IPS DF 6.9 (cell line): ENCODE data around the gene NKD1.

Experiments
- DNase-seq: peaks from one replicate; pipeline ENCODE4 v3.0.0-alpha.2; 2013; ENCODE audit warnings: low read depth, low spot score
- H3K27ac ChIP-seq: one replicate; pipeline ENCODE4 v1.5.1; 2013; ENCODE audit warnings: low read length, control low read depth
- H3K27me3 ChIP-seq: 2 replicates; pipeline ENCODE4 v1.6.1; 2013; ENCODE audit warnings: mild to moderate bottlenecking, low read length; ENCODE audit not compliant: control insufficient read depth, insufficient read depth
- H3K36me3 ChIP-seq: 2 replicates; pipeline ENCODE4 v1.6.1; 2013; ENCODE audit warnings: low read length; ENCODE audit not compliant: control insufficient read depth, insufficient read depth
- H3K4me1 ChIP-seq: 2 replicates; pipeline ENCODE4 v1.6.1; 2013; ENCODE audit warnings: low read length; ENCODE audit not compliant: control insufficient read depth, insufficient read depth
- H3K4me3 ChIP-seq: 2 replicates; pipeline ENCODE4 v1.5.1; 2013; ENCODE audit warnings: mild to moderate bottlenecking, low read length
- H3K9me3 ChIP-seq: 2 replicates; pipeline ENCODE4 v1.6.1; 2013; ENCODE audit warnings: low read length, inconsistent platforms; ENCODE audit not compliant: control insufficient read depth, insufficient read depth
- whole genome bisulfite sequencing: extraction: QIAGEN DNeasy Blood & Tissue Kit; methylation state at CpG from one replicate; pipeline ENCODE4 v1.1.7; 2013; ENCODE audit warnings: mixed read lengths, missing lambda C conversion rate; ENCODE audit not compliant: insufficient read length, insufficient coverage; 5-methylcytosine and 5-hydroxymethylcytosine counted together

NKD1 gene

GRCh38 chr16:50568187-50568815 lies 20.1 kb downstream of the NKD1 start:
- H3K4me1 ChIP-seq = no peaks in the 10 kb centered on the region; the same call in 1 of the 2 replicates
- no peaks in the 10 kb centered on the region for H3K27me3 ChIP-seq
- no peaks in the 10 kb centered on the region for H3K9me3 ChIP-seq
- WGBS = no CpG with 5 or more reads among the region's 9 CpGs
- no peaks in the 10 kb centered on the region; the same call in 1 of the 2 replicates for H3K36me3 ChIP-seq
- DNase-seq = no peak
- no peak overlapping the region for H3K4me3 ChIP-seq
- H3K27ac ChIP-seq = no peak overlapping the region

- no CpG with 5 or more reads among the region's 7 CpGs for WGBS
- no peaks in the 10 kb centered on the region; the same call in 1 of the 2 replicates for H3K36me3 ChIP-seq
- no peaks in the 10 kb centered on the region for H3K27me3 ChIP-seq
Measured at GRCh38 chr16:50570354-50570753, 22.2 kb downstream of the NKD1 start.

GRCh38 chr16:50570808-50571598 lies 22.8 kb downstream of the NKD1 start:
- H3K4me3 ChIP-seq = no peak overlapping the region
- H3K27ac ChIP-seq = no peak overlapping the region
- H3K4me1 ChIP-seq = no peaks in the 10 kb centered on the region; the same call in 1 of the 2 replicates
- no CpG with 5 or more reads among the region's 11 CpGs for WGBS
- no peaks in the 10 kb centered on the region; the same call in 1 of the 2 replicates for H3K36me3 ChIP-seq
- no peaks in the 10 kb centered on the region for H3K27me3 ChIP-seq
- H3K9me3 ChIP-seq = no peaks in the 10 kb centered on the region
- DNase-seq = no peak

More at GRCh38 chr16:50570354-50570753, 22.2 kb downstream of the NKD1 start:
- no peaks in the 10 kb centered on the region for H3K9me3 ChIP-seq
- H3K27ac ChIP-seq = no peak overlapping the region
- no peaks in the 10 kb centered on the region; the same call in 1 of the 2 replicates for H3K4me1 ChIP-seq
- DNase-seq = no peak
- H3K4me3 ChIP-seq = no peak overlapping the region

- WGBS = no CpG with 5 or more reads among the region's 7 CpGs
- no peaks in the 10 kb centered on the region; the same call in 1 of the 2 replicates for H3K36me3 ChIP-seq
Measured at GRCh38 chr16:50571786-50572185, 23.6 kb downstream of the NKD1 start.

GRCh38 chr16:50572700-50573099 lies 24.5 kb downstream of the NKD1 start:
- Histone ChIP-seq H3K27ac (no peak overlapping the region), H3K9me3 (no peaks in the 10 kb centered on the region), H3K36me3 (no peaks in the 10 kb centered on the region; the same call in 1 of the 2 replicates), H3K4me3 (no peak overlapping the region), H3K27me3 (no peaks in the 10 kb centered on the region), H3K4me1 (no peaks in the 10 kb centered on the region; the same call in 1 of the 2 replicates)
- WGBS = no CpG with 5 or more reads among the region's 7 CpGs
- no peak for DNase-seq

More at GRCh38 chr16:50571786-50572185, 23.6 kb downstream of the NKD1 start:
- no peak overlapping the region for H3K27ac ChIP-seq
- H3K27me3 ChIP-seq = no peaks in the 10 kb centered on the region
- H3K9me3 ChIP-seq = no peaks in the 10 kb centered on the region
- H3K4me3 ChIP-seq = no peak overlapping the region
- H3K4me1 ChIP-seq = no peaks in the 10 kb centered on the region; the same call in 1 of the 2 replicates
- DNase-seq = no peak

- no peak overlapping the region for H3K27ac ChIP-seq
- no peaks in the 10 kb centered on the region for H3K27me3 ChIP-seq
- no peak overlapping the region for H3K4me3 ChIP-seq
- H3K4me1 ChIP-seq = no peaks in the 10 kb centered on the region
- no peak for DNase-seq
- H3K9me3 ChIP-seq = no peaks in the 10 kb centered on the region
- WGBS = no CpG with 5 or more reads among the region's 5 CpGs
- no peaks in the 10 kb centered on the region; the same call in 1 of the 2 replicates for H3K36me3 ChIP-seq
Measured at GRCh38 chr16:50573279-50573678, 25.1 kb downstream of the NKD1 start.

GRCh38 chr16:50573947-50574744 lies 25.9 kb downstream of the NKD1 start:
- Histone ChIP-seq H3K4me3 (no peak overlapping the region), H3K27ac (no peak overlapping the region), H3K9me3 (no peaks in the 10 kb centered on the region), H3K4me1 (no peaks in the 10 kb centered on the region), H3K36me3 (no peaks in the 10 kb centered on the region; the same call in 1 of the 2 replicates), H3K27me3 (no peaks in the 10 kb centered on the region)
- no CpG with 5 or more reads among the region's 14 CpGs for WGBS
- DNase-seq = no peak

GRCh38 chr16:50574745-50575136 lies 26.5 kb downstream of the NKD1 start:
- no peaks in the 10 kb centered on the region for H3K4me1 ChIP-seq
- H3K4me3 ChIP-seq = no peak overlapping the region
- no peaks in the 10 kb centered on the region for H3K27me3 ChIP-seq
- DNase-seq = no peak
- H3K27ac ChIP-seq = no peak overlapping the region
- H3K36me3 ChIP-seq = no peaks in the 10 kb centered on the region; the same call in 1 of the 2 replicates
- H3K9me3 ChIP-seq = no peaks in the 10 kb centered on the region

GRCh38 chr16:50575743-50576142 lies 27.5 kb downstream of the NKD1 start:
- H3K27ac ChIP-seq = no peak overlapping the region
- no peaks in the 10 kb centered on the region for H3K9me3 ChIP-seq
- no CpG with 5 or more reads among the region's 2 CpGs for WGBS
- H3K36me3 ChIP-seq = no peaks in the 10 kb centered on the region; the same call in 1 of the 2 replicates
- H3K4me1 ChIP-seq = no peaks in the 10 kb centered on the region
- H3K4me3 ChIP-seq = no peak overlapping the region
- H3K27me3 ChIP-seq = no peaks in the 10 kb centered on the region
- no peak for DNase-seq
